ENCODE measurements around the gene CCDC192. TPM values are rescaled to one million over a fixed set of nuclear protein-coding genes. Genes with fewer than 3 reads are reported as not detected.

Gene CCDC192
- total and polyA plus RNA-seq, 8 donors: 0.81 to 1.6 (median 1.2) TPM; not detected in 2

- no peaks in the 10 kb centered on the region for H3K36me3 ChIP-seq
- no peak for ATAC-seq
These were observed 106.8 kb downstream of the CCDC192 start for GRCh38 chr5:127810017-127810416.

DNA sequence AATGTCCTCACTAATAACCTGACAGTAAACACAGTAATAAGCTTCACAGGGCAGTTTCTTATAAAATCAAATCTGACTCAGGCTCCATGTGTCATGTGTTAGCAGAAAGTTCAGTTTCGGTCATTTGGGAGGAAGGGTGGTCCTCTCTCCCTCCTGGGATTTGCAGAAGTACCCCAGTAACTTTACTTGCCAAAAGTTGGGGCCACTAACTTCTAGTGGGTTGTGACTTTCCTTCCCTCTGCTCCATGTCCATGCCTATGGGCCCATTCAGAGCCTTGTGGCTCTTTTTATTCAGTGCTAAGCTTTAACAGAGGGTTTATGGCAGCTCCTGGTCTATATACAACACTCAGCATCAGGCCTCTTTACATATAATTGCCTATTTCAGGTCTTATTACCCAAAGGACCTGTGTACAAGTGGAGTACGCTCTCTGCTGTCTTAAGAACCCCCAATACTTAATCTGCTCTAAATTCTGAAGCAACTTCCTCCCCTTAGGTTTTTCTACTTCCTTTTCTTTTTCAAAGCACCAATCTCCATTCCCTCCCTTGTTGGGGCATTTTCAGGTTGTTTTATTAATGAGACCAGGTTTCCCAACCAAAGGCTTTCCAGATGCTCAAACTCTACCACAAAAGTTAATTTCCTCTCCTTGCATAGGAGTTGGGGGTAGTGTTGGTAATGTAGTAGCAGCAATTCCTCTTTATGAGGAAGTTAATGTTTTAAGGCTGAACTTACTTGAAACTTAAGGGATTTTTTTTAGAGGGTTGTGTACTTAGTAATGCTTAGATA is 107.7 kb downstream of the CCDC192 start:
- no peaks in the 10 kb centered on the region for H3K27me3 ChIP-seq
- no peaks in the 10 kb centered on the region for H3K36me3 ChIP-seq
- H3K9me3 ChIP-seq: no peaks in the 10 kb centered on the region
- H3K4me3 ChIP-seq: no peak overlapping the region
- TF ChIP-seq, protein P1, sequence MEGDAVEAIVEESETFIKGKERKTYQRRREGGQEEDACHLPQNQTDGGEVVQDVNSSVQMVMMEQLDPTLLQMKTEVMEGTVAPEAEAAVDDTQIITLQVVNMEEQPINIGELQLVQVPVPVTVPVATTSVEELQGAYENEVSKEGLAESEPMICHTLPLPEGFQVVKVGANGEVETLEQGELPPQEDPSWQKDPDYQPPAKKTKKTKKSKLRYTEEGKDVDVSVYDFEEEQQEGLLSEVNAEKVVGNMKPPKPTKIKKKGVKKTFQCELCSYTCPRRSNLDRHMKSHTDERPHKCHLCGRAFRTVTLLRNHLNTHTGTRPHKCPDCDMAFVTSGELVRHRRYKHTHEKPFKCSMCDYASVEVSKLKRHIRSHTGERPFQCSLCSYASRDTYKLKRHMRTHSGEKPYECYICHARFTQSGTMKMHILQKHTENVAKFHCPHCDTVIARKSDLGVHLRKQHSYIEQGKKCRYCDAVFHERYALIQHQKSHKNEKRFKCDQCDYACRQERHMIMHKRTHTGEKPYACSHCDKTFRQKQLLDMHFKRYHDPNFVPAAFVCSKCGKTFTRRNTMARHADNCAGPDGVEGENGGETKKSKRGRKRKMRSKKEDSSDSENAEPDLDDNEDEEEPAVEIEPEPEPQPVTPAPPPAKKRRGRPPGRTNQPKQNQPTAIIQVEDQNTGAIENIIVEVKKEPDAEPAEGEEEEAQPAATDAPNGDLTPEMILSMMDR (IDR thresholded peaks at IDR 0.05): no peak
- ATAC-seq: no peak
- no peaks in the 10 kb centered on the region for H3K4me1 ChIP-seq
- no peak overlapping the region for H3K27ac ChIP-seq
- DNase-seq: no peak
- intact Hi-C loops (cut with DNase I): no loop called here

More at GRCh38 chr5:127810017-127810416, 106.8 kb downstream of the CCDC192 start:
- TF ChIP-seq, protein P1 (IDR thresholded peaks at IDR 0.05): no peak
- Histone ChIP-seq H3K9me3 (no peaks in the 10 kb centered on the region), H3K27me3 (no peaks in the 10 kb centered on the region), H3K4me1 (no peaks in the 10 kb centered on the region), H3K27ac (no peak overlapping the region), H3K4me3 (no peak overlapping the region)
- intact Hi-C loops (cut with DNase I): no loop called here
- DNase-seq: no peak

GRCh38 chr5:127812570-127812969 is 109.4 kb downstream of the CCDC192 start:
- H3K27ac ChIP-seq: no peak overlapping the region
- intact Hi-C loops (cut with DNase I): no loop called here
- no peaks in the 10 kb centered on the region for H3K9me3 ChIP-seq
- TF ChIP-seq, protein P1 (IDR thresholded peaks at IDR 0.05): no peak
- ATAC-seq (no peak), DNase-seq (no peak)
- no peaks in the 10 kb centered on the region for H3K36me3 ChIP-seq
- H3K4me1 ChIP-seq: no peaks in the 10 kb centered on the region
- H3K4me3 ChIP-seq: no peak overlapping the region
- H3K27me3 ChIP-seq: no peaks in the 10 kb centered on the region

- no peaks in the 10 kb centered on the region for H3K27me3 ChIP-seq
- no peaks in the 10 kb centered on the region for H3K9me3 ChIP-seq
- TF ChIP-seq, protein P1 (IDR thresholded peaks at IDR 0.05): no peak
- H3K36me3 ChIP-seq: no peaks in the 10 kb centered on the region
- ATAC-seq (peak; percentile 14), DNase-seq (no peak)
- H3K4me3 ChIP-seq: no peak overlapping the region
- H3K4me1 ChIP-seq: no peaks in the 10 kb centered on the region
- no peak overlapping the region for H3K27ac ChIP-seq
- intact Hi-C loops (cut with DNase I): no loop called here
These were observed 110.7 kb downstream of the CCDC192 start for GRCh38 chr5:127813633-127814587.

GRCh38 chr5:127814588-127814973 is 111.4 kb downstream of the CCDC192 start:
- no peak for DNase-seq
- TF ChIP-seq, protein P1 (IDR thresholded peaks at IDR 0.05): no peak
- Histone ChIP-seq H3K27ac (no peak overlapping the region), H3K4me3 (no peak overlapping the region), H3K9me3 (no peaks in the 10 kb centered on the region), H3K4me1 (no peaks in the 10 kb centered on the region), H3K27me3 (no peaks in the 10 kb centered on the region), H3K36me3 (no peaks in the 10 kb centered on the region)
- ATAC-seq: no peak
- intact Hi-C loops (cut with DNase I): no loop called here

Measured in left lung (tissue), 10 donors.